CD4-positive, CD25-positive, alpha-beta regulatory T cell (primary cell): ENCODE results near the gene MROH8. TPM values are rescaled to one million over a fixed set of nuclear protein-coding genes. Genes with fewer than 3 reads are reported as not detected.

Source experiments
- ATAC-seq, 2 donors: fragments of 150-1000 bp; cut with Tn5 transposase; one replicate each; pipeline ENCODE4 v1.10.0; 2021; ENCODE audit warnings: low read depth in 2 of 2, moderate number of reproducible peaks in 2 of 2, moderate library complexity in 1 of 2
- DNase-seq, 3 donors: peaks; one replicate each; pipeline versions ENCODE4 v3.0.0 to v3.0.0-alpha.2; 2012 to 2022; ENCODE audit warnings: mixed read lengths in 1 of 3
- H3K27ac ChIP-seq: one replicate; pipeline ENCODE4 v1.7.0; 2013; ENCODE audit warnings: mild to moderate bottlenecking, low read length; ENCODE audit not compliant: insufficient read depth, poor library complexity, severe bottlenecking
- H3K27me3 ChIP-seq: one replicate; pipeline ENCODE4 v1.7.0; 2013; ENCODE audit warnings: low read length; ENCODE audit not compliant: control insufficient read depth, insufficient read depth
- H3K36me3 ChIP-seq: one replicate; pipeline ENCODE4 v1.7.0; 2013; ENCODE audit warnings: mild to moderate bottlenecking, low read length, moderate library complexity; ENCODE audit not compliant: control insufficient read depth, insufficient read depth
- H3K4me1 ChIP-seq: 2 replicates; pipeline ENCODE4 v1.7.0; 2013; ENCODE audit warnings: mild to moderate bottlenecking, low read length; ENCODE audit not compliant: insufficient read depth, control insufficient read depth, poor library complexity, severe bottlenecking
- H3K4me3 ChIP-seq: one replicate; pipeline ENCODE4 v1.7.0; 2013; ENCODE audit warnings: low read depth, mild to moderate bottlenecking, low read length, moderate library complexity
- H3K9me3 ChIP-seq, 2 experiments: 1 replicate in 1 of 2; 2 replicates in 1 of 2; pipeline ENCODE4 v1.7.0; 2013; ENCODE audit warnings: low read length in 2 of 2, mild to moderate bottlenecking in 1 of 2, moderate library complexity in 1 of 2; ENCODE audit not compliant: control insufficient read depth in 2 of 2
- H3K27ac Mint-ChIP-seq, 3 donors: one replicate each; pipeline ENCODE4 v1.8.0; 2020 to 2022; ENCODE audit warnings: mild to moderate bottlenecking in 3 of 3, mixed read lengths in 3 of 3, moderate library complexity in 2 of 3
- H3K27me3 Mint-ChIP-seq: one replicate; pipeline ENCODE4 v1.8.0; 2022; ENCODE audit warnings: mild to moderate bottlenecking, mixed read lengths
- H3K36me3 Mint-ChIP-seq: one replicate; pipeline ENCODE4 v1.8.0; 2020; ENCODE audit warnings: mixed read lengths
- H3K4me1 Mint-ChIP-seq, 4 donors: one replicate each; pipeline ENCODE4 v1.8.0; 2020 to 2022; ENCODE audit warnings: mixed read lengths in 4 of 4, mild to moderate bottlenecking in 1 of 4
- H3K4me3 Mint-ChIP-seq, 4 donors: one replicate each; pipeline ENCODE4 v1.8.0; 2020 to 2022; ENCODE audit warnings: mild to moderate bottlenecking in 4 of 4, mixed read lengths in 4 of 4, moderate library complexity in 3 of 4
- H3K9me3 Mint-ChIP-seq, 7 donors: one replicate each; pipeline ENCODE4 v1.8.0; 2020 to 2022; ENCODE audit warnings: mixed read lengths in 7 of 7, mild to moderate bottlenecking in 3 of 7, moderate library complexity in 2 of 7
- polyA plus RNA-seq, 4 donors: library from polyadenylated mRNA; unstranded; fragments of 300-500 nt; fragmentation: Illumina TruSeq; gene quantifications; one replicate each; pipeline ENCODE4 v1.2.3, GENCODE V29; 2021
- total RNA-seq: library from RNA; stranded (reverse); gene quantifications from one replicate; pipeline ENCODE4 v1.2.3, GENCODE V29; 2022

Gene MROH8
- total and polyA plus RNA-seq, 5 donors from 2014 or later: 0.73 to 1.4 (median 0.85) TPM; not detected in 1

GRCh38 chr20:37189416-37190016 lies 10.2 kb upstream of the MROH8 start:
- ATAC-seq: peak; percentile 45 to 59
- Mint-ChIP-seq H3K4me3 (peak overlapping the region; percentile 8 to 85 (median 46)), H3K27me3 (no peaks in the 10 kb centered on the region), H3K36me3 (peaks cover 36% of the 10 kb centered on the region), H3K27ac (peak overlapping the region; percentile 64 to 97 (median 92)), H3K4me1 (peaks cover 23 to 77% (median 55%) of the 10 kb centered on the region in 4 donors), H3K9me3 (no peaks in the 10 kb centered on the region)
- Histone ChIP-seq H3K9me3 (no peaks in the 10 kb centered on the region), H3K27ac (peak overlapping the region; percentile 34), H3K4me3 (peak overlapping the region; percentile 61), H3K27me3 (no peaks in the 10 kb centered on the region), H3K36me3 (peaks cover 34% of the 10 kb centered on the region), H3K4me1 (peaks cover 42% of the 10 kb centered on the region)
- peak in 1 of 3 donors; percentile 48 for DNase-seq

DNA sequence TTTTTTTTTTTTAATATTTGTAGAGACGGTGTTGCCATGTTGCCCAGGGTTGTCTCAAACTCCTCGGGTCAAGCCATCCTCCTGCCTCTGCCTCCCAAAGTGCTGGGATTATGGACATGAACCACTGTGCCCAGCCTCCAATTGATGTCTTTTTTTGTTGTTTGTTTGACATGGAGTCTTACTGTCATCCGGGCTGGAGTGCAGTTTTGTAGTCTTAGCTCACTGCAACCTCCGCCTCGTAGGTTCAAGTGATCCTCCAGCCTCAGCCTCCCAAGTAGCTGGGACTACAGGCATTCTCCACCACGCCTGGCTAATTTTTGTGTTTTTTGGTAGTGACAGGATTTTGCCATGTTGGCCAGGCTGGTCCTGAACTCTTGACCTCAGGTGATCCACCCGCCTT lies 9.4 kb upstream of the MROH8 start:
- H3K9me3 Mint-ChIP-seq: no peaks in the 10 kb centered on the region
- H3K4me3 Mint-ChIP-seq: peak overlapping the region in 2 of 4 donors; percentile 52 to 53
- peaks cover 40% of the 10 kb centered on the region for H3K36me3 ChIP-seq
- H3K27me3 Mint-ChIP-seq: no peaks in the 10 kb centered on the region
- peaks cover 42% of the 10 kb centered on the region for H3K36me3 Mint-ChIP-seq
- no peak for DNase-seq
- H3K4me1 Mint-ChIP-seq: peaks cover 23 to 77% (median 52%) of the 10 kb centered on the region in 4 donors
- no peak overlapping the region for H3K27ac ChIP-seq
- H3K4me1 ChIP-seq: peaks cover 45% of the 10 kb centered on the region
- H3K9me3 ChIP-seq: no peaks in the 10 kb centered on the region
- H3K27me3 ChIP-seq: no peaks in the 10 kb centered on the region
- H3K4me3 ChIP-seq: no peak overlapping the region
- ATAC-seq: no peak
- peak overlapping the region in 2 of 3 donors; percentile 92 to 97 for H3K27ac Mint-ChIP-seq

DNA sequence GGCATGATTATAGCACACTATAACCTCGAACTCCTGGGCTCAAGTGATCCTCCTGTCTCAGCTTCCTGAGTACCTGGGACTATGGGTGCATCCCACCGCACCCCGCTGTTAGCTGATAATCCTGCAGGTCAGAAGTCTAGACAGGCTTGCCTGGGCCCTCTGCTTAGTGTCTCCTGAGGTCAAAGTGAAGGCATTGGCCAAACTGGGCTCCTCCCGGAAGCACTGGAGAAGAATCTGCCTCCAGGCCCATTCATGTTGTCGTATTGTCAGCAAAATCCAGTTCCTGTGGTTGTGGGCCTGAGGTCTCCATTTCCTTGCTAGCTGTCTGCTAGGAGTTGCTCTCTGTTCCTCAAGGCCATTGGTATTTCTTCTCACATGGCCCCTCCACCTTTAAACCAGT lies 6.3 kb upstream of the MROH8 start:
- Histone ChIP-seq H3K27me3 (no peaks in the 10 kb centered on the region), H3K36me3 (peaks cover 47% of the 10 kb centered on the region), H3K4me3 (no peak overlapping the region), H3K4me1 (peaks cover 50% of the 10 kb centered on the region), H3K27ac (no peak overlapping the region), H3K9me3 (no peaks in the 10 kb centered on the region)
- Mint-ChIP-seq H3K27me3 (no peaks in the 10 kb centered on the region), H3K4me3 (no peak overlapping the region), H3K4me1 (peaks cover 21 to 79% (median 54%) of the 10 kb centered on the region in 4 donors), H3K9me3 (no peaks in the 10 kb centered on the region), H3K27ac (peak overlapping the region in 1 of 3 donors; percentile 48), H3K36me3 (peaks cover 34% of the 10 kb centered on the region)
- DNase-seq (no peak), ATAC-seq (no peak)

GRCh38 chr20:37179683-37180524 lies 556 bp upstream of the MROH8 start:
- peak overlapping the region; percentile 71 to 99 (median 96) for H3K27ac Mint-ChIP-seq
- DNase-seq (no peak), ATAC-seq (no peak)
- H3K27me3 Mint-ChIP-seq: no peaks in the 10 kb centered on the region
- Histone ChIP-seq H3K36me3 (peaks cover 20% of the 10 kb centered on the region), H3K4me3 (peak overlapping the region; percentile 99), H3K4me1 (peaks cover 39% of the 10 kb centered on the region), H3K27ac (peak overlapping the region; percentile 89), H3K27me3 (no peaks in the 10 kb centered on the region), H3K9me3 (no peaks in the 10 kb centered on the region)
- H3K4me1 Mint-ChIP-seq: peaks cover 14 to 54% (median 43%) of the 10 kb centered on the region in 4 donors
- H3K9me3 Mint-ChIP-seq: no peaks in the 10 kb centered on the region
- peak overlapping the region; percentile 97 to 99 (median 98) for H3K4me3 Mint-ChIP-seq
- H3K36me3 Mint-ChIP-seq: peaks cover 10% of the 10 kb centered on the region

GRCh38 chr20:37172836-37173235 lies 6.5 kb downstream of the MROH8 start:
- H3K4me1 ChIP-seq: peaks cover 2% of the 10 kb centered on the region
- H3K4me3 ChIP-seq: no peak overlapping the region
- DNase-seq (no peak), ATAC-seq (no peak)
- Mint-ChIP-seq H3K27me3 (no peaks in the 10 kb centered on the region), H3K36me3 (peaks cover 4% of the 10 kb centered on the region), H3K9me3 (no peaks in the 10 kb centered on the region), H3K4me3 (peak overlapping the region in 1 of 4 donors; percentile 4), H3K27ac (peak overlapping the region in 1 of 3 donors; percentile 61), H3K4me1 (peaks cover 0 to 2% (median under 1%) of the 10 kb centered on the region in 4 donors)
- H3K27me3 ChIP-seq: no peaks in the 10 kb centered on the region
- no peaks in the 10 kb centered on the region for H3K9me3 ChIP-seq
- H3K27ac ChIP-seq: no peak overlapping the region
- H3K36me3 ChIP-seq: no peaks in the 10 kb centered on the region

- Mint-ChIP-seq H3K9me3 (no peaks in the 10 kb centered on the region), H3K36me3 (peaks cover 3% of the 10 kb centered on the region), H3K27me3 (no peaks in the 10 kb centered on the region), H3K27ac (no peak overlapping the region), H3K4me3 (no peak overlapping the region), H3K4me1 (no peaks in the 10 kb centered on the region)
- DNase-seq (no peak), ATAC-seq (no peak)
- Histone ChIP-seq H3K9me3 (no peaks in the 10 kb centered on the region), H3K4me1 (no peaks in the 10 kb centered on the region), H3K36me3 (no peaks in the 10 kb centered on the region), H3K27ac (no peak overlapping the region), H3K4me3 (no peak overlapping the region), H3K27me3 (no peaks in the 10 kb centered on the region)
Observed at GRCh38 chr20:37166867-37167266, 12.5 kb downstream of the MROH8 start.

- no peak overlapping the region for H3K27ac ChIP-seq
- no peak for DNase-seq
- H3K4me1 ChIP-seq: no peaks in the 10 kb centered on the region
- no peaks in the 10 kb centered on the region for H3K9me3 Mint-ChIP-seq
- ATAC-seq: no peak
- H3K36me3 Mint-ChIP-seq: peaks cover 3% of the 10 kb centered on the region
- H3K4me1 Mint-ChIP-seq: no peaks in the 10 kb centered on the region
- no peaks in the 10 kb centered on the region for H3K36me3 ChIP-seq
- no peaks in the 10 kb centered on the region for H3K9me3 ChIP-seq
- no peak overlapping the region for H3K27ac Mint-ChIP-seq
- no peaks in the 10 kb centered on the region for H3K27me3 Mint-ChIP-seq
- no peaks in the 10 kb centered on the region for H3K27me3 ChIP-seq
- H3K4me3 ChIP-seq: no peak overlapping the region
- H3K4me3 Mint-ChIP-seq: no peak overlapping the region
Observed at GRCh38 chr20:37165031-37165430, 14.3 kb downstream of the MROH8 start.
